Measurements from ENCODE around the gene SCN4B.

The SCN4B gene

DNA sequence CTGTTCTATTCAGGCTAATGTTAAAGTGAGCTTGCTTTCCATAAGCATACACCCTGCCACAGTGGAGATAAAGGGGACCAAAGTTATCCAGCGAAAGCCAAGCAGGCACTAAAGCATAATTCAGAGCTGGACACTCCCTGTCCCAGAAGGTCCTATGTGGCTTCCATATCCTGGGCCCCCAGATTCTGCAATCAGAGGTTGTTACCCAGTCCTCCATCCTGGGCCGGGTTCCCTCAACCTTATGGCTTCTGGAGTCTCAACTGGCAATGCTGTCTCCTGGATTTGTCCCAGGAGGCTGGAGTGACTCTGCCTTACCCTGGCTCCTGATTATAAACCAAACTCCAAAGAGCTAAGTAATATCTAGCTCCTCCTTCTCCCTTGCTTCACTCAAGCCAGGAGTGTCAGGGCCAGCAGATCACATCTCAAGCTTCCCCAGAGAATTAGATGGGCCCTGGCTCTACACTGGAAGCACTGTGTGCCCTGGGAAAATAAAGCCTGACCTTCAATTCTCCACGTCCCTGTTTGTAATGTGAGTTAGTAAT lies 51.9 kb downstream of the SCN4B start:
- Histone ChIP-seq H4K8ac (ENCODE audit: low read depth, low read length) (no peak overlapping the region), H3K4ac (ENCODE audit: low read depth, low read length) (no peak overlapping the region), H3K27ac (ENCODE audit: low read depth, low read length) (no peak overlapping the region), H3K36me3 (ENCODE audit: control insufficient read depth in 1 of 2, insufficient read depth in 2 of 2, low read length in 2 of 2) (no peaks in the 10 kb centered on the region), H3K18ac (ENCODE audit: low read length) (no peak overlapping the region), H2BK12ac (ENCODE audit: low read length) (no peak overlapping the region), H3K27me3 (ENCODE audit: insufficient read depth, low read length) (no peaks in the 10 kb centered on the region), H3K79me2 (ENCODE audit: control insufficient read depth, insufficient read depth, low read length, poor library complexity) (no peaks in the 10 kb centered on the region), H3K79me1 (ENCODE audit: low read length) (no peaks in the 10 kb centered on the region), H3K4me3 (ENCODE audit: low read depth, low read length) (no peak overlapping the region), H4K91ac (ENCODE audit: low read depth, low read length) (no peak overlapping the region), H2BK5ac (ENCODE audit: low read depth, low read length, poor library complexity) (no peak overlapping the region), H2AK5ac (ENCODE audit: low read length) (no peak overlapping the region), H3K14ac (ENCODE audit: low read length) (no peak overlapping the region), H3K9ac (ENCODE audit: low read length) (no peak overlapping the region), H2BK120ac (ENCODE audit: insufficient read depth, low read length, poor library complexity) (no peak overlapping the region), H3K4me1 (ENCODE audit: control insufficient read depth in 1 of 2, insufficient read depth in 2 of 2, low read length in 2 of 2) (no peaks in the 10 kb centered on the region), H3K23ac (ENCODE audit: low read length) (no peak overlapping the region), H4K12ac (ENCODE audit: low read depth, low read length) (no peak overlapping the region), H3K4me2 (ENCODE audit: low read length) (no peak overlapping the region), H2AFZ (ENCODE audit: insufficient read depth, low read length, poor library complexity) (no peak overlapping the region), H3K9me3 (ENCODE audit: insufficient read depth, low read depth, low read length) (no peaks in the 10 kb centered on the region)
- no peak for DNase-seq
- WGBS (ENCODE audit: extremely low coverage, insufficient coverage, insufficient read length) = no CpG with 5 or more reads among the region's 3 CpGs

DNA sequence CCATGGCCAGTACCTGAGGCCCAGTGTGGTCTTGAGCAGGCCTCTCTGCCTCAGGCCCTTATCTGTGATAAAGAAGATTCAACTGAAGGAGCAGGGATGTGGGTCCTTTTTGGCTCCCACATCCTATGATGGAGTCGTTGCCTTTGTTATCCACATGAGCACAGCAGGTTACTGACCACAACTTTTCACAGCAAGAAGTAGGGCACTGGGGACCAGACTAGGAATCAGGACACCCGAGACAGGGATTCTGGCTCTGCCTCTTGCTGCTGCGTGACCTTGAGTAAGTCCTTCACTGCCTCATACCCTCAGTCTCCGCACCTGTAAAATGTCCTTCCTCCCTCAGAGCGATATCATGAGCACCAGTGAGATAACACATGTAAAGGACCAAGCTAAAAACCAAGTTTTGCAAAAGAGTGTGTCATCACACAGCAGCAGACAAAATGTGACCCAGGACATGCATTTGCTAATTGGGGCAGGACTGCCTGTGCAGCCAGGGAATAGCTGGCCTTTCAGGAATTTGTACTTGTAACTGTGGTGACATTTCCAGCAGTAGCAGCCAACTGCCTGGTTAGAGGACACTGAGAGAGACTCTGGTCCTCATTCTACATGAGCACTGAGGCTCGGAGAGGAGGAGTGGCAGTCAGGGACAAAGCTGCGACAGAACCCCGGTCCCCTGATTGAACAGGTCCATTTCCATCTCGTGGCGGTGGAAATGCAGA lies 52.6 kb downstream of the SCN4B start:
- no peak overlapping the region for H2BK12ac ChIP-seq (ENCODE audit: low read length)
- H3K4me2 ChIP-seq (ENCODE audit: low read length) = no peak overlapping the region
- no CpG with 5 or more reads among the region's 10 CpGs for WGBS (ENCODE audit: extremely low coverage, insufficient coverage, insufficient read length)
- H3K9me3 ChIP-seq (ENCODE audit: insufficient read depth, low read depth, low read length) = no peaks in the 10 kb centered on the region
- H3K79me1 ChIP-seq (ENCODE audit: low read length) = no peaks in the 10 kb centered on the region
- H3K27me3 ChIP-seq (ENCODE audit: insufficient read depth, low read length) = no peaks in the 10 kb centered on the region
- H3K4me1 ChIP-seq (ENCODE audit: control insufficient read depth in 1 of 2, insufficient read depth in 2 of 2, low read length in 2 of 2) = no peaks in the 10 kb centered on the region
- H3K36me3 ChIP-seq (ENCODE audit: control insufficient read depth in 1 of 2, insufficient read depth in 2 of 2, low read length in 2 of 2) = no peaks in the 10 kb centered on the region
- H3K4me3 ChIP-seq (ENCODE audit: low read depth, low read length) = no peak overlapping the region
- H2BK5ac ChIP-seq (ENCODE audit: low read depth, low read length, poor library complexity) = no peak overlapping the region
- H3K27ac ChIP-seq (ENCODE audit: low read depth, low read length) = no peak overlapping the region
- no peak overlapping the region for H2AFZ ChIP-seq (ENCODE audit: insufficient read depth, low read length, poor library complexity)
- H3K18ac ChIP-seq (ENCODE audit: low read length) = no peak overlapping the region
- H4K12ac ChIP-seq (ENCODE audit: low read depth, low read length) = no peak overlapping the region
- H2AK5ac ChIP-seq (ENCODE audit: low read length) = no peak overlapping the region
- no peak overlapping the region for H3K23ac ChIP-seq (ENCODE audit: low read length)
- H2BK120ac ChIP-seq (ENCODE audit: insufficient read depth, low read length, poor library complexity) = no peak overlapping the region
- H3K14ac ChIP-seq (ENCODE audit: low read length) = no peak overlapping the region
- no peak overlapping the region for H4K91ac ChIP-seq (ENCODE audit: low read depth, low read length)
- no peaks in the 10 kb centered on the region for H3K79me2 ChIP-seq (ENCODE audit: control insufficient read depth, insufficient read depth, low read length, poor library complexity)
- H3K4ac ChIP-seq (ENCODE audit: low read depth, low read length) = no peak overlapping the region
- no peak overlapping the region for H4K8ac ChIP-seq (ENCODE audit: low read depth, low read length)
- no peak for DNase-seq
- H3K9ac ChIP-seq (ENCODE audit: low read length) = no peak overlapping the region

DNA sequence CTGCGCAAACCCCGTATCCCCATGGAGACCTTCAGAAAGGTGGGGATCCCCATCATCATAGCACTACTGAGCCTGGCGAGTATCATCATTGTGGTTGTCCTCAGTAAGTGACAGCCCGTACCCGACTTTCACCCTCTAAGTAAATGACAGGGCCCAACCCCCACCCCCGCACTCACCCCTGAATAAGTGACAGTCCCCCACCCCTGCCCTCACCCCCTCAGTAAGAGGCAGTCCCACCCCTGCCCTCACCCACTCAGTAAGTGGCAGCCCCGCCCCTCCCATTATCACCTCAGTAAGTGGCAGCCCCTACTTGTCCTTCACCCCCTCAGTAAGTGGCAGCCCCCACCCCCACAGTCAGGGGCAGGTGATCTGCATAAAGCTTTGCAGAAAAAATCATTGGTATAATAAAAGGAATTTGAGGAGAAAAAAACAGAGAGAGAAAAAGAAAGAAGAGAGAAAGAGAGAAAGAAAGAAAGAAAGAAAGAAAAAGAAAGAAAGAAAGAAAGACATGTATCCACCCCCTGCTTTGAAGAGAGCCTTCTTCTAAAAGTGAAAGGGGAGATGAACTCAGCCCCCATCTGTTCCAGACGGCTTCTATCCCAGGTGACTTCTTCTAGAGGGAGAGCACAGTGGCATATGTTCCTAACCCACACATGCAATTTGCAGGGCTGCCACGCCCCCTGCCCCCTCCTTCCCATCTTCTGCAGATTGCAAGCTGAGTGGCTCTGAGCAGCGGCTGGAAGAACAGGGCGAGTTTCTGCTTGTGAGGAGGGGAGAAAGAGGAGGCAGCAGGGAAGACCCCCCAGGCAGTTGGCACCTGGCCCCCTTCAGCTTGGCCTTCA lies 53.4 kb downstream of the SCN4B start:
- no peak overlapping the region for H3K4me3 ChIP-seq (ENCODE audit: low read depth, low read length)
- H2AK5ac ChIP-seq (ENCODE audit: low read length) = no peak overlapping the region
- no peaks in the 10 kb centered on the region for H3K4me1 ChIP-seq (ENCODE audit: control insufficient read depth in 1 of 2, insufficient read depth in 2 of 2, low read length in 2 of 2)
- no peak overlapping the region for H3K14ac ChIP-seq (ENCODE audit: low read length)
- no peaks in the 10 kb centered on the region for H3K79me1 ChIP-seq (ENCODE audit: low read length)
- no peak overlapping the region for H4K8ac ChIP-seq (ENCODE audit: low read depth, low read length)
- no peak overlapping the region for H2BK5ac ChIP-seq (ENCODE audit: low read depth, low read length, poor library complexity)
- no peak overlapping the region for H4K12ac ChIP-seq (ENCODE audit: low read depth, low read length)
- no peaks in the 10 kb centered on the region for H3K9me3 ChIP-seq (ENCODE audit: insufficient read depth, low read depth, low read length)
- H3K36me3 ChIP-seq (ENCODE audit: control insufficient read depth in 1 of 2, insufficient read depth in 2 of 2, low read length in 2 of 2) = no peaks in the 10 kb centered on the region
- H3K4ac ChIP-seq (ENCODE audit: low read depth, low read length) = no peak overlapping the region
- H3K9ac ChIP-seq (ENCODE audit: low read length) = no peak overlapping the region
- H3K79me2 ChIP-seq (ENCODE audit: control insufficient read depth, insufficient read depth, low read length, poor library complexity) = no peaks in the 10 kb centered on the region
- no peak overlapping the region for H3K23ac ChIP-seq (ENCODE audit: low read length)
- no peak overlapping the region for H2BK120ac ChIP-seq (ENCODE audit: insufficient read depth, low read length, poor library complexity)
- no peaks in the 10 kb centered on the region for H3K27me3 ChIP-seq (ENCODE audit: insufficient read depth, low read length)
- WGBS (ENCODE audit: extremely low coverage, insufficient coverage, insufficient read length) = no CpG with 5 or more reads among the region's 11 CpGs
- no peak overlapping the region for H3K27ac ChIP-seq (ENCODE audit: low read depth, low read length)
- H3K18ac ChIP-seq (ENCODE audit: low read length) = no peak overlapping the region
- no peak for DNase-seq
- H2AFZ ChIP-seq (ENCODE audit: insufficient read depth, low read length, poor library complexity) = no peak overlapping the region
- H4K91ac ChIP-seq (ENCODE audit: low read depth, low read length) = no peak overlapping the region
- H2BK12ac ChIP-seq (ENCODE audit: low read length) = no peak overlapping the region
- H3K4me2 ChIP-seq (ENCODE audit: low read length) = no peak overlapping the region

DNA sequence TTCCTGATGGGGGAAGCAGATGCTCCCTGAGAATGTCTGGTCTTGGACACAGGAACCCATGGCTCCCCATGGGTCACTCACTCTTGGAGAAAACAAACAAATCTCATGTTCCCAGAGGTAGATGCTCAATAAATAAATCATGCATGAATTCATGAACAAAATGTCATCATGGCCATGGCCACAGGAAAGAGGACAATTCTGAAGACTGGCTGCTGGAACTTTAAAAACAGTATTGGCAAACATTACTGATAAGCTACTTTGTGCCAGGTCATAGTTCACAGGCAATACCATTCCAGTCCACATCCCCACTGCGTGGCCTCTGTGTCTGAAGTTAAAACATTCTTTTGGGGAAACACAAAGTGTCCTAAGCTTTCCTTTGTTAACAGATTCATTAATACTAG lies 56.7 kb downstream of the SCN4B start:
- H2BK5ac ChIP-seq (ENCODE audit: low read depth, low read length, poor library complexity) = no peak overlapping the region
- no peaks in the 10 kb centered on the region for H3K36me3 ChIP-seq (ENCODE audit: control insufficient read depth in 1 of 2, insufficient read depth in 2 of 2, low read length in 2 of 2)
- H3K79me1 ChIP-seq (ENCODE audit: low read length) = no peaks in the 10 kb centered on the region
- no peaks in the 10 kb centered on the region for H3K79me2 ChIP-seq (ENCODE audit: control insufficient read depth, insufficient read depth, low read length, poor library complexity)
- H3K9ac ChIP-seq (ENCODE audit: low read length) = no peak overlapping the region
- H3K4me3 ChIP-seq (ENCODE audit: low read depth, low read length) = no peak overlapping the region
- H3K27me3 ChIP-seq (ENCODE audit: insufficient read depth, low read length) = no peaks in the 10 kb centered on the region
- H3K4ac ChIP-seq (ENCODE audit: low read depth, low read length) = no peak overlapping the region
- H3K27ac ChIP-seq (ENCODE audit: low read depth, low read length) = no peak overlapping the region
- no peak for DNase-seq
- no CpG with 5 or more reads among the region's 1 CpG for WGBS (ENCODE audit: extremely low coverage, insufficient coverage, insufficient read length)
- no peak overlapping the region for H2BK12ac ChIP-seq (ENCODE audit: low read length)
- no peak overlapping the region for H4K12ac ChIP-seq (ENCODE audit: low read depth, low read length)
- no peak overlapping the region for H3K18ac ChIP-seq (ENCODE audit: low read length)
- no peaks in the 10 kb centered on the region for H3K4me1 ChIP-seq (ENCODE audit: control insufficient read depth in 1 of 2, insufficient read depth in 2 of 2, low read length in 2 of 2)
- H2AK5ac ChIP-seq (ENCODE audit: low read length) = no peak overlapping the region
- no peak overlapping the region for H2AFZ ChIP-seq (ENCODE audit: insufficient read depth, low read length, poor library complexity)
- H2BK120ac ChIP-seq (ENCODE audit: insufficient read depth, low read length, poor library complexity) = no peak overlapping the region
- no peak overlapping the region for H3K23ac ChIP-seq (ENCODE audit: low read length)
- H3K4me2 ChIP-seq (ENCODE audit: low read length) = no peak overlapping the region
- no peak overlapping the region for H4K91ac ChIP-seq (ENCODE audit: low read depth, low read length)
- no peak overlapping the region for H4K8ac ChIP-seq (ENCODE audit: low read depth, low read length)
- no peaks in the 10 kb centered on the region for H3K9me3 ChIP-seq (ENCODE audit: insufficient read depth, low read depth, low read length)
- no peak overlapping the region for H3K14ac ChIP-seq (ENCODE audit: low read length)

All from trophoblast cell (in vitro differentiated cells and primary cell).